ENCODE data around the gene INHBB.

Gene INHBB

GRCh38 chr2:120324933-120325332 is 21.0 kb upstream of the INHBB start:
- Histone ChIP-seq H3K4me2 (ENCODE audit: low read depth, low read length, poor library complexity, severe bottlenecking) (no peak overlapping the region), H3K4me3 (ENCODE audit: insufficient read depth, low read length, poor library complexity, severe bottlenecking) (no peak overlapping the region), H3K9me3 (ENCODE audit: insufficient read depth, low read length) (no peaks in the 10 kb centered on the region), H3K79me2 (ENCODE audit: insufficient read depth, low read length) (no peaks in the 10 kb centered on the region), H3K9ac (ENCODE audit: low read length) (no peak overlapping the region), H3K27ac (ENCODE audit: low read depth, low read length) (no peak overlapping the region), H4K20me1 (ENCODE audit: low read depth, low read length) (no peaks in the 10 kb centered on the region), H2AFZ (ENCODE audit: low read depth, low read length, severe bottlenecking) (no peak overlapping the region), H3K27me3 (ENCODE audit: low read length) (no peaks in the 10 kb centered on the region), H3K36me3 (ENCODE audit: low read length) (no peaks in the 10 kb centered on the region), H3K9me2 (replicated peaks; ENCODE audit: insufficient read depth, low read length) (no peaks in the 10 kb centered on the region), H3F3A (ENCODE audit: insufficient read depth) (no peaks in the 10 kb centered on the region)
- TF ChIP-seq EZH2phosphoT487 (conservative IDR thresholded peaks at IDR 0.05; ENCODE audit: low read length) (no peak), CTCF (IDR thresholded peaks at IDR 0.05; ENCODE audit: insufficient read depth, low read length, poor library complexity, severe bottlenecking) (no peak)

GRCh38 chr2:120326066-120326465 is 19.9 kb upstream of the INHBB start:
- H3K9ac ChIP-seq (ENCODE audit: low read length) = no peak overlapping the region

GRCh38 chr2:120330946-120331822 is 14.8 kb upstream of the INHBB start:
- Histone ChIP-seq H3K36me3 (ENCODE audit: low read length) (no peaks in the 10 kb centered on the region), H2AFZ (ENCODE audit: low read depth, low read length, severe bottlenecking) (no peak overlapping the region), H3K4me2 (ENCODE audit: low read depth, low read length, poor library complexity, severe bottlenecking) (no peak overlapping the region), H3K9ac (ENCODE audit: low read length) (no peak overlapping the region), H3K79me2 (ENCODE audit: insufficient read depth, low read length) (no peaks in the 10 kb centered on the region), H3F3A (ENCODE audit: insufficient read depth) (no peaks in the 10 kb centered on the region), H3K27ac (ENCODE audit: low read depth, low read length) (no peak overlapping the region), H3K9me2 (replicated peaks; ENCODE audit: insufficient read depth, low read length) (no peaks in the 10 kb centered on the region), H3K27me3 (ENCODE audit: low read length) (no peaks in the 10 kb centered on the region), H4K20me1 (ENCODE audit: low read depth, low read length) (no peaks in the 10 kb centered on the region), H3K9me3 (ENCODE audit: insufficient read depth, low read length) (no peaks in the 10 kb centered on the region), H3K4me3 (ENCODE audit: insufficient read depth, low read length, poor library complexity, severe bottlenecking) (no peak overlapping the region)
- TF ChIP-seq EZH2phosphoT487 (conservative IDR thresholded peaks at IDR 0.05; ENCODE audit: low read length) (no peak), CTCF (IDR thresholded peaks at IDR 0.05; ENCODE audit: insufficient read depth, low read length, poor library complexity, severe bottlenecking) (no peak)

More at GRCh38 chr2:120326066-120326465, 19.9 kb upstream of the INHBB start:
- H3K27ac ChIP-seq (ENCODE audit: low read depth, low read length) = no peak overlapping the region
- no peaks in the 10 kb centered on the region for H3K9me3 ChIP-seq (ENCODE audit: insufficient read depth, low read length)
- no peaks in the 10 kb centered on the region for H3K27me3 ChIP-seq (ENCODE audit: low read length)
- TF ChIP-seq CTCF (IDR thresholded peaks at IDR 0.05; ENCODE audit: insufficient read depth, low read length, poor library complexity, severe bottlenecking) (no peak), EZH2phosphoT487 (conservative IDR thresholded peaks at IDR 0.05; ENCODE audit: low read length) (no peak)
- H3K4me3 ChIP-seq (ENCODE audit: insufficient read depth, low read length, poor library complexity, severe bottlenecking) = no peak overlapping the region
- H3K9me2 ChIP-seq (replicated peaks; ENCODE audit: insufficient read depth, low read length) = no peaks in the 10 kb centered on the region
- no peaks in the 10 kb centered on the region for H3K36me3 ChIP-seq (ENCODE audit: low read length)
- no peak overlapping the region for H3K4me2 ChIP-seq (ENCODE audit: low read depth, low read length, poor library complexity, severe bottlenecking)
- no peaks in the 10 kb centered on the region for H3F3A ChIP-seq (ENCODE audit: insufficient read depth)
- H4K20me1 ChIP-seq (ENCODE audit: low read depth, low read length) = no peaks in the 10 kb centered on the region
- H3K79me2 ChIP-seq (ENCODE audit: insufficient read depth, low read length) = no peaks in the 10 kb centered on the region
- H2AFZ ChIP-seq (ENCODE audit: low read depth, low read length, severe bottlenecking) = no peak overlapping the region

All from SU-DHL-6 (cell line).